ENCODE results near the gene PRR12. TPM values are rescaled to one million over a fixed set of nuclear protein-coding genes. Genes with fewer than 3 reads are reported as not detected.

The PRR12 gene
- total RNA-seq, 4 donors from 2014 or later: 13.5 to 39.6 (median 28.1) TPM

- no peak overlapping the region for H3K4me3 ChIP-seq
Observed at GRCh38 chr19:49554701-49555181, 36.2 kb upstream of the PRR12 start.

GRCh38 chr19:49555600-49556411 is 35.2 kb upstream of the PRR12 start:
- H3K36me3 ChIP-seq: peaks cover 0 to 41% (median 0%) of the 10 kb centered on the region in 3 donors
- peaks cover 0 to 76% (median 24%) of the 10 kb centered on the region in 4 donors for H3K4me1 ChIP-seq
- no peaks in the 10 kb centered on the region for H3K27me3 ChIP-seq
- H3K27ac ChIP-seq: peak overlapping the region; percentile 61 to 93 (median 80)
- peak; percentile 59 to 88 (median 88) for DNase-seq
- H3K4me3 ChIP-seq: no peak overlapping the region
- H3K9me3 ChIP-seq: no peaks in the 10 kb centered on the region
- no peak for TF ChIP-seq POLR2A (IDR thresholded peaks at IDR 0.05)
- no peak for TF ChIP-seq CTCF (IDR thresholded peaks at IDR 0.05)

More at GRCh38 chr19:49554701-49555181, 36.2 kb upstream of the PRR12 start:
- no peak for TF ChIP-seq POLR2A (IDR thresholded peaks at IDR 0.05)
- TF ChIP-seq CTCF (IDR thresholded peaks at IDR 0.05): no peak
- peaks cover 0 to 41% (median 0%) of the 10 kb centered on the region in 3 donors for H3K36me3 ChIP-seq
- no peaks in the 10 kb centered on the region for H3K27me3 ChIP-seq
- peak in 2 of 3 donors; percentile 39 to 77 for DNase-seq
- peaks cover 0 to 66% (median 16%) of the 10 kb centered on the region in 4 donors for H3K4me1 ChIP-seq
- H3K9me3 ChIP-seq: no peaks in the 10 kb centered on the region
- H3K27ac ChIP-seq: peak overlapping the region; percentile 61 to 93 (median 80)

GRCh38 chr19:49556412-49557398 is 34.3 kb upstream of the PRR12 start:
- H3K27me3 ChIP-seq: no peaks in the 10 kb centered on the region
- H3K9me3 ChIP-seq: no peaks in the 10 kb centered on the region
- H3K4me3 ChIP-seq: no peak overlapping the region
- TF ChIP-seq CTCF (IDR thresholded peaks at IDR 0.05) (no peak), POLR2A (IDR thresholded peaks at IDR 0.05) (no peak)
- peaks cover 0 to 84% (median 29%) of the 10 kb centered on the region in 4 donors for H3K4me1 ChIP-seq
- H3K36me3 ChIP-seq: peaks cover 0 to 41% (median 0%) of the 10 kb centered on the region in 3 donors
- DNase-seq: peak in 2 of 3 donors; percentile 65 to 66
- H3K27ac ChIP-seq: peak overlapping the region in 3 of 4 donors; percentile 52 to 58 (median 55)

- Histone ChIP-seq H3K36me3 (peaks cover 0 to 41% (median 0%) of the 10 kb centered on the region in 3 donors), H3K27ac (peak overlapping the region in 1 of 4 donors; percentile 72), H3K4me1 (peaks cover 0 to 84% (median 27%) of the 10 kb centered on the region in 4 donors), H3K27me3 (no peaks in the 10 kb centered on the region), H3K9me3 (no peaks in the 10 kb centered on the region), H3K4me3 (no peak overlapping the region)
- no peak for DNase-seq
- TF ChIP-seq POLR2A (IDR thresholded peaks at IDR 0.05) (no peak), CTCF (IDR thresholded peaks at IDR 0.05) (no peak)
Observed at GRCh38 chr19:49557641-49558325, 33.2 kb upstream of the PRR12 start.

GRCh38 chr19:49558591-49558990 is 32.4 kb upstream of the PRR12 start:
- Histone ChIP-seq H3K4me3 (no peak overlapping the region), H3K27ac (peak overlapping the region in 2 of 4 donors; percentile 72 to 95), H3K4me1 (peaks cover under 1 to 85% (median 26%) of the 10 kb centered on the region in 4 donors), H3K9me3 (no peaks in the 10 kb centered on the region), H3K36me3 (peaks cover 0 to 41% (median 0%) of the 10 kb centered on the region in 3 donors), H3K27me3 (no peaks in the 10 kb centered on the region)
- TF ChIP-seq CTCF (IDR thresholded peaks at IDR 0.05): no peak
- no peak for TF ChIP-seq POLR2A (IDR thresholded peaks at IDR 0.05)
- DNase-seq: no peak

All from Peyer's patch (tissue), 4 donors.